DND-41 (cell line): ENCODE measurements around the gene NRG3.

Experiments used
- CTCF ChIP-seq: IDR thresholded peaks from 2 replicates; pipeline ENCODE4 v1.5.1; 2012; ENCODE audit warnings: borderline replicate concordance, low read length, moderate library complexity, mild to moderate bottlenecking; ENCODE audit not compliant: poor library complexity, severe bottlenecking; ENCODE audit errors: extremely low read depth
- EZH2 ChIP-seq: IDR thresholded peaks from 3 replicates; pipeline ENCODE4 v1.6.1; 2012; ENCODE audit warnings: borderline replicate concordance, low read depth, mild to moderate bottlenecking, moderate library complexity, low read length, inconsistent platforms; ENCODE audit not compliant: severe bottlenecking

- TF ChIP-seq CTCF (no peak), EZH2 (no peak)
Measured at GRCh38 chr10:82282782-82283456, 407.9 kb downstream of the NRG3 start.
